GM18861 (cell line): ENCODE measurements around the gene DNAJC4.
"Not testable (repeated sequence)": the region's sequence is repeated elsewhere in the genome, so short reads cannot be mapped to it uniquely, and the experiment has no call there.

Source experiments
- ATAC-seq: cut with Tn5 transposase; IDR thresholded peaks from one replicate; pipeline ENCODE4 v1.9.1; 2021; ENCODE audit not compliant: unreplicated experiment

The DNAJC4 gene

GRCh38 chr11:64243236-64243854 lies 13.0 kb downstream of the DNAJC4 start:
- ATAC-seq, result no peak

GRCh38 chr11:64244107-64244506 lies 13.8 kb downstream of the DNAJC4 start:
- ATAC-seq, result no peak

GRCh38 chr11:64244966-64245365 lies 14.6 kb downstream of the DNAJC4 start:
- no peak for ATAC-seq

- ATAC-seq, result no peak
These were observed 15.1 kb downstream of the DNAJC4 start for GRCh38 chr11:64245401-64245796.

- no peak for ATAC-seq
These were observed 15.7 kb downstream of the DNAJC4 start for GRCh38 chr11:64245797-64246620.

- not testable (repeated sequence) for ATAC-seq
These were observed 16.2 kb downstream of the DNAJC4 start for GRCh38 chr11:64246621-64246870.

GRCh38 chr11:64246871-64247728 lies 16.8 kb downstream of the DNAJC4 start, which contains the start of gene PPP1R14B:
TSS of gene PPP1R14B (minus strand) at chr11:64246943. CDS start at chr11:64246673, 270 bp downstream.
- no peak for ATAC-seq

- no peak for ATAC-seq
These were observed 17.6 kb downstream of the DNAJC4 start for GRCh38 chr11:64247729-64248531.

GRCh38 chr11:64248578-64248977 lies 18.2 kb downstream of the DNAJC4 start:
- ATAC-seq, result no peak

- no peak for ATAC-seq
These were observed 18.7 kb downstream of the DNAJC4 start for GRCh38 chr11:64249038-64249437.

- no peak for ATAC-seq
These were observed 19.4 kb downstream of the DNAJC4 start for GRCh38 chr11:64249563-64250414.

- no peak for ATAC-seq
These were observed 20.2 kb downstream of the DNAJC4 start for GRCh38 chr11:64250415-64251015.

- no peak for ATAC-seq
These were observed 20.8 kb downstream of the DNAJC4 start, which contains the start of gene PLCB3 for GRCh38 chr11:64251016-64251752. TSS of gene PLCB3 (plus strand) at chr11:64251530. CDS start at chr11:64251650, 120 bp downstream.

- ATAC-seq, result no peak
These were observed 21.3 kb downstream of the DNAJC4 start for GRCh38 chr11:64251753-64252002.

GRCh38 chr11:64252003-64252872 lies 21.9 kb downstream of the DNAJC4 start:
- ATAC-seq, result no peak

- no peak for ATAC-seq
These were observed 22.7 kb downstream of the DNAJC4 start for GRCh38 chr11:64253043-64253442.

- ATAC-seq, result no peak
These were observed 23.1 kb downstream of the DNAJC4 start for GRCh38 chr11:64253481-64253880.

GRCh38 chr11:64254326-64254725 lies 24.0 kb downstream of the DNAJC4 start:
- ATAC-seq, result no peak
